GM23248 (cell line): ENCODE data around the gene MICB. TPM values are rescaled to one million over a fixed set of nuclear protein-coding genes. Genes with fewer than 3 reads are reported as not detected.

Source experiments
- DNase-seq: peaks from one replicate; pipeline ENCODE4 v3.0.0-alpha.2; 2015
- H2AFZ ChIP-seq: fragments of 200-600 bp; sonication (generic); 2 replicates; pipeline ENCODE4 v1.6.1; 2016; ENCODE audit warnings: antibody characterized with exemption
- H3F3A ChIP-seq: fragments of 200-600 bp; sonication (generic); 2 replicates; pipeline ENCODE4 v1.6.1; 2016; ENCODE audit warnings: mild to moderate bottlenecking, antibody characterized with exemption, mixed run types; ENCODE audit not compliant: insufficient read depth
- H3K27ac ChIP-seq: fragments of 200-600 bp; sonication (generic); 2 replicates; pipeline ENCODE4 v1.5.1; 2016; ENCODE audit warnings: mild to moderate bottlenecking
- H3K27me3 ChIP-seq: fragments of 200-600 bp; sonication (generic); replicated peaks from 2 replicates; pipeline ENCODE4 v1.6.1; 2016; ENCODE audit warnings: mild to moderate bottlenecking; ENCODE audit not compliant: insufficient read depth
- H3K36me3 ChIP-seq: fragments of 200-600 bp; sonication (generic); 2 replicates; pipeline ENCODE4 v1.6.1; 2016; ENCODE audit warnings: low read depth, mild to moderate bottlenecking
- H3K4me1 ChIP-seq: fragments of 200-600 bp; sonication (generic); 2 replicates; pipeline ENCODE4 v1.6.1; 2016; ENCODE audit warnings: mild to moderate bottlenecking; ENCODE audit not compliant: insufficient read depth
- H3K4me2 ChIP-seq: fragments of 200-600 bp; sonication (generic); one replicate; pipeline ENCODE4 v1.6.1; 2016; ENCODE audit warnings: mild to moderate bottlenecking; ENCODE audit not compliant: unreplicated experiment
- H3K4me3 ChIP-seq: fragments of 200-600 bp; sonication (generic); 2 replicates; pipeline ENCODE4 v1.5.1; 2016; ENCODE audit warnings: mild to moderate bottlenecking
- H3K79me2 ChIP-seq: fragments of 200-600 bp; sonication (generic); 2 replicates; pipeline ENCODE4 v1.6.1; 2016; ENCODE audit warnings: mild to moderate bottlenecking; ENCODE audit not compliant: insufficient read depth
- H3K9ac ChIP-seq: fragments of 200-600 bp; sonication (generic); 2 replicates; pipeline ENCODE4 v1.6.1; 2016; ENCODE audit warnings: mild to moderate bottlenecking
- H3K9me2 ChIP-seq: fragments of 200-600 bp; sonication (generic); 2 replicates; pipeline ENCODE4 v1.6.1; 2016; ENCODE audit warnings: mixed run types, mild to moderate bottlenecking, moderate library complexity; ENCODE audit not compliant: insufficient read depth
- H3K9me3 ChIP-seq: fragments of 200-600 bp; sonication (generic); one replicate; pipeline ENCODE4 v1.6.1; 2017; ENCODE audit warnings: low read depth
- H4K20me1 ChIP-seq: fragments of 200-600 bp; sonication (generic); 2 replicates; pipeline ENCODE4 v1.6.0; 2016; ENCODE audit not compliant: insufficient read depth
- EZH2 ChIP-seq: fragments of 200-600 bp; sonication (generic); IDR thresholded peaks from 2 replicates; pipeline ENCODE4 v1.6.1; 2018; ENCODE audit warnings: antibody characterized with exemption, mild to moderate bottlenecking; ENCODE audit not compliant: insufficient read depth, poor library complexity, severe bottlenecking
- EZH2phosphoT487 ChIP-seq: fragments of 200-600 bp; sonication (generic); IDR thresholded peaks from 2 replicates; pipeline ENCODE4 v1.6.1; 2018; ENCODE audit warnings: antibody characterized with exemption, moderate library complexity, mild to moderate bottlenecking, low read depth; ENCODE audit not compliant: insufficient read depth
- WGBS, 2 experiments: methylation state at CpG; one replicate each; pipeline ENCODE4 v1.1.6; 2015 to 2017; ENCODE audit warnings: low lambda C conversion rate in 2 of 2, low coverage in 1 of 2; ENCODE audit errors: missing lambda C conversion rate in 2 of 2; 5-methylcytosine and 5-hydroxymethylcytosine counted together
- in situ Hi-C: fragments of 300-500 bp; cut with MboI; formaldehyde crosslinking; loops from 2 replicates; pipeline ENCODE4 v1.15.0; 2020
- polyA plus RNA-seq: library from polyadenylated mRNA; unstranded; fragments of >200 nt; fragmentation: Nextera tagmentation; extraction: Ambion mirVana; gene quantifications from 2 replicates; pipeline ENCODE4 v1.2.1, GENCODE V29; 2016
- total RNA-seq: library from RNA; depleted of rRNA; stranded (reverse); fragments of >200 nt; shearing (Covaris generic); gene quantifications from 2 replicates; pipeline ENCODE4 v1.2.3, GENCODE V29; 2014

MICB gene
- total and polyA plus RNA-seq, 2 experiments from 2014 or later = 4.1 to 4.2 TPM

DNA sequence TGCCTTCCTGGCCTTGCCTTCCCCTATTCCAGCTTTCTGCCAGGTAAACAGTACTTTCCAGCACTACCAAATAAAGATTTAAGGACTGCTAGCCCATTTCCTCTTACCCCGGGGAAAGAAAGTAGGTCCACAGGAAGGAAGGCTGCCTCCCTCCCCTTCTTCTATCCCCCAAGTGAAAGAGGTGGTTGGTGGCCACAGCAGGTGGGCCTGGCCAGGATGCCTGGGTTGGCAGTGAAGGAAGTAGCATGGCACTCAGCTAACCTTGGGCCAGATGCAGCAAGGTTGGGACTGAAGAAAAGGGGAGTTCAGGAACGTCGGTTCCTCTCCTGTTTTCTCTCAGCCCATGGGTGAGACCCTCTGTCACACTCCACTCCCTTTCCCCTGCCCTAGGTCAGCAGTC lies 58.4 kb downstream of the MICB start:
- Histone ChIP-seq H4K20me1 (no peaks in the 10 kb centered on the region), H3K9ac (no peak overlapping the region), H3K4me2 (no peak overlapping the region), H2AFZ (no peak overlapping the region), H3K4me3 (no peak overlapping the region), H3K27me3 (no peaks in the 10 kb centered on the region), H3K9me3 (no peaks in the 10 kb centered on the region), H3K27ac (no peak overlapping the region), H3K36me3 (peaks cover 22% of the 10 kb centered on the region), H3K4me1 (peaks cover 30% of the 10 kb centered on the region), H3K79me2 (peaks cover 32% of the 10 kb centered on the region), H3F3A (peaks cover 26% of the 10 kb centered on the region), H3K9me2 (no peaks in the 10 kb centered on the region)
- in situ Hi-C loops = no loop called here
- WGBS, 2 experiments = 87 to 93% methylated on average over 3 of the region's 3 CpGs
- no peak for DNase-seq
- TF ChIP-seq EZH2 (no peak), EZH2phosphoT487 (no peak)

DNA sequence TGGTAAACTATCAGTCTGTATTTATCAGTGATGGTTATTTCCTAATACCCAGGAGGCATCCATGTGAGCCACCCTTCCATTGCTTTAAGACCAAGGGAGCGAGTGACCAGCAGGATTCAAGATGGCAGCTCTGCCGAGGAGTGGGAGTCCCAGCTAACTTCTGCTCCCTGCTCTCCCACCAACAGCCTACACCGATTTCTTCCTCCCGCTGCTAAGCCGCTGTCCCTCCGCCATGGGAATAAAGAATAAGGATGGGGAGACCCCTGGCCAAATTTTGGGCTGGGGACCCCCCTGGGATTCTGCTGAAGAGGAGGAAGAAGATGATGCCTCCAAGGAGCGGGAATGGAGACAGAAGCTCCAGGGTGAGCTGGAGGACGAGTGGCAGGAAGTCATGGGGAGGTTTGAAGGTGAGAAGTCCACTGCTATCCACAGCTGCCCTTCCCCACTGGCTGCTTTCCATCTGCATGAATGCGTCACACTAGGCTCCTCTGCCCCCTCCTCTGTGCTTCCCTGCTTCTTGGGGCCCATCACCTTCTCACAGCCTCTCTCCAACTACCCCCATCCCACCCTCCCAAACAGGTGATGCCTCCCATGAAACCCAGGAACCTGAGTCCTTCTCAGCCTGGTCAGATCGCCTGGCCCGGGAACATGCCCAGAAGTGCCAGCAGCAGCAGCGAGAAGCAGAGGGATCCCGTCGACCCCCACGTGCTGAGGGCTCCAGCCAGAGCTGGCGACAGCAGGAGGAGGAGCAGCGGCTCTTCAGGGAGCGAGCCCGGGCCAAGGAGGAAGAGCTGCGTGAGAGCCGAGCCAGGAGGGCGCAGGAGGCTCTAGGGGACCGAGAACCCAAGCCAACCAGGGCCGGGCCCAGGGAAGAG lies 59.7 kb downstream of the MICB start:
- peaks cover 38% of the 10 kb centered on the region for H3F3A ChIP-seq
- H3K4me1 ChIP-seq = peaks cover 30% of the 10 kb centered on the region
- no peaks in the 10 kb centered on the region for H3K9me2 ChIP-seq
- H3K9me3 ChIP-seq = no peaks in the 10 kb centered on the region
- no peaks in the 10 kb centered on the region for H3K27me3 ChIP-seq
- no peak overlapping the region for H3K9ac ChIP-seq
- TF ChIP-seq EZH2 (no peak), EZH2phosphoT487 (no peak)
- H4K20me1 ChIP-seq = no peaks in the 10 kb centered on the region
- H3K27ac ChIP-seq = no peak overlapping the region
- WGBS, 2 experiments = 83 to 86% methylated on average over 23 to 24 of the region's 24 CpGs
- in situ Hi-C loops = no loop called here
- no peak for DNase-seq
- H3K79me2 ChIP-seq = peaks cover 25% of the 10 kb centered on the region
- H3K4me3 ChIP-seq = no peak overlapping the region
- no peak overlapping the region for H2AFZ ChIP-seq
- no peak overlapping the region for H3K4me2 ChIP-seq
- peaks cover 20% of the 10 kb centered on the region for H3K36me3 ChIP-seq

DNA sequence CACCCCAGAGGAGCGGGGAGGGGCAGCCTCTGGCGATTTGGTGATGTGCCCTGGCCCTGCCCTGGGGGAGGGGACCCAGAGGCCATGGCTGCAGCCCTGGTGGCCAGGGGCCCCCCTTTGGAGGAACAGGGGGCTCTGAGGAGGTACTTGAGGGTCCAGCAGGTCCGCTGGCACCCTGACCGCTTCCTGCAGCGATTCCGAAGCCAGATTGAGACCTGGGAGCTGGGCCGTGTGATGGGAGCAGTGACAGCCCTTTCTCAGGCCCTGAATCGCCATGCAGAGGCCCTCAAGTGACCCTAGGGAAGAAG lies 60.3 kb downstream of the MICB start:
- H3K9ac ChIP-seq = no peak overlapping the region
- no peaks in the 10 kb centered on the region for H3K27me3 ChIP-seq
- H3F3A ChIP-seq = peaks cover 44% of the 10 kb centered on the region
- 92 to 94% methylated on average over 7 to 8 of the region's 8 CpGs for WGBS, 2 experiments
- no peak overlapping the region for H2AFZ ChIP-seq
- no peaks in the 10 kb centered on the region for H3K9me3 ChIP-seq
- H3K4me3 ChIP-seq = no peak overlapping the region
- no peak overlapping the region for H3K4me2 ChIP-seq
- no peaks in the 10 kb centered on the region for H3K9me2 ChIP-seq
- H3K27ac ChIP-seq = no peak overlapping the region
- H4K20me1 ChIP-seq = no peaks in the 10 kb centered on the region
- H3K79me2 ChIP-seq = peaks cover 20% of the 10 kb centered on the region
- peaks cover 36% of the 10 kb centered on the region for H3K4me1 ChIP-seq
- no peak for DNase-seq
- TF ChIP-seq EZH2 (no peak), EZH2phosphoT487 (no peak)
- in situ Hi-C loops = no loop called here
- peaks cover 16% of the 10 kb centered on the region for H3K36me3 ChIP-seq

DNA sequence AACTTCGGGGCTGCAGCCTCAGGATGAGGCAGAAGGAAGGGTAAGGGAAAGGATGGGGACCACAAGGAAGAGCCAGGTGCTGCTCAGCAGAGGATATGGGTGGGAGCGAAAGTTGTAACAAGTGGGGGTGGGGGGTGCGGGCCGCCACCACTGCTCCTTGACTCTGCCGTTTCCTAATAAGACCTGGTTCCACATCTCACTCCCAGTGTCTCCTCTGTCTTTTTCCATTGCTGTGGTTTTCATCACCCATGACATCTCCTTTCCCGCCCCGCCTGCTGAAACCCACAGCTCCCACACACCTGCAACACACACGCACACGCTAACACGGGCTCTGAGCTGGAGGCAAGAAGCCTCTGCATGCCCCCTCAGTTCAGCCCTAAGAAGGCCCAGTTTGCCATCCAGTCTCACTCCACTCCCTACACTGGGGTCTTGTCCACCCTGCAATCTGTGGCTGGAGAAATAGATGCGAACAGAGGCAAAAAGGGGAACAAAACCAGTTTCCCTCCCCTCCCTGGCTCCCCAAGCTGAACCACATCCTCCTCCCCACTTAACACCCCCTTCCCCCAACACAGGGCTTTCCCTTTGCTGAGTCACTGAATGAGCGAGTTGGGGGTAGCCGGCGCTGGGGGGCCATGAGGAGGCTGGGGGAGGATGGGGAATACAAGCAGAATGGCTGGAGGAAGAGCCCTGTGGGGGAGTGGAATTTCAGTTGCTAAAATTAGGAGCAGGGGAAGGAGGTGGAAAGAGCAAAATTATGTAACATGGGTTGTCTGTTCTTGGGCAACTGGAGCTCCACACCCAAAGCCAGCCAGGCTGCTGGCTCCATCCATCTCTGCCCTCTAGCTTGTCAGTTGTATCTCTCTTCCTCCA lies 60.9 kb downstream of the MICB start:
- Histone ChIP-seq H3K36me3 (peaks cover 10% of the 10 kb centered on the region; the same call in 1 of the 2 replicates), H4K20me1 (no peaks in the 10 kb centered on the region), H3F3A (peaks cover 49% of the 10 kb centered on the region), H3K9me3 (no peaks in the 10 kb centered on the region), H3K79me2 (peaks cover 14% of the 10 kb centered on the region), H3K4me3 (no peak overlapping the region), H3K4me2 (peak overlapping the region; percentile 65), H2AFZ (no peak overlapping the region), H3K9me2 (no peaks in the 10 kb centered on the region), H3K27ac (peak overlapping the region; percentile 58), H3K27me3 (no peaks in the 10 kb centered on the region), H3K9ac (0 out of 2 replicates have a peak overlapping the region, but pooled peaks have one; percentile 6), H3K4me1 (peaks cover 41% of the 10 kb centered on the region)
- DNase-seq = peak; percentile 44
- in situ Hi-C loops = no loop called here
- 73 to 77% methylated on average over 12 to 14 of the region's 14 CpGs for WGBS, 2 experiments
- TF ChIP-seq EZH2 (no peak), EZH2phosphoT487 (no peak)
